ENCODE results near the gene APPBP2. TPM values are rescaled to one million over a fixed set of nuclear protein-coding genes. Genes with fewer than 3 reads are reported as not detected.

The APPBP2 gene
- total RNA-seq, 1 experiment from 2014 or later = 44.9 TPM

GRCh38 chr17:60403523-60403810, 122.6 kb downstream of the APPBP2 start:
- CTCF ChIA-PET = no interaction called here
- no peak overlapping the region for H3K27ac ChIP-seq (ENCODE audit: low read depth, low read length, poor library complexity, severe bottlenecking)

GRCh38 chr17:60401819-60402218, 124.2 kb downstream of the APPBP2 start:
- TF ChIP-seq CTCF (conservative IDR thresholded peaks at IDR 0.05; ENCODE audit: low read depth, low read length) (no peak), EZH2 (IDR thresholded peaks at IDR 0.05; ENCODE audit: borderline replicate concordance, low read depth, low read length, poor library complexity, severe bottlenecking) (no peak)
- Histone ChIP-seq H3K36me3 (ENCODE audit: insufficient read depth, low read length, poor library complexity, severe bottlenecking) (no peaks in the 10 kb centered on the region), H3K4me1 (ENCODE audit: insufficient read depth, low read length, poor library complexity, severe bottlenecking) (peaks cover 4% of the 10 kb centered on the region), H3K27me3 (replicated peaks; ENCODE audit: insufficient read depth, low read depth, low read length, poor library complexity) (no peaks in the 10 kb centered on the region), H3K27ac (ENCODE audit: low read depth, low read length, poor library complexity, severe bottlenecking) (no peak overlapping the region), H3K9me3 (ENCODE audit: low read depth, low read length, poor library complexity, severe bottlenecking) (no peaks in the 10 kb centered on the region), H3K4me3 (ENCODE audit: low read depth, low read length, poor library complexity, severe bottlenecking) (no peak overlapping the region)
- DNase-seq (ENCODE audit: low spot score) = no peak
- BruUV-seq (replicated peaks) = no TSS peak
- ChIA-PET CTCF (no interaction called here), POLR2A (ENCODE audit: low non-redundant PET) (no interaction called here)
- intact Hi-C loops (cut with micrococcal nuclease; ENCODE audit: unreplicated experiment) = no loop called here

More at GRCh38 chr17:60403523-60403810, 122.6 kb downstream of the APPBP2 start:
- Histone ChIP-seq H3K27me3 (replicated peaks; ENCODE audit: insufficient read depth, low read depth, low read length, poor library complexity) (no peaks in the 10 kb centered on the region), H3K9me3 (ENCODE audit: low read depth, low read length, poor library complexity, severe bottlenecking) (no peaks in the 10 kb centered on the region), H3K36me3 (ENCODE audit: insufficient read depth, low read length, poor library complexity, severe bottlenecking) (no peaks in the 10 kb centered on the region), H3K4me3 (ENCODE audit: low read depth, low read length, poor library complexity, severe bottlenecking) (no peak overlapping the region), H3K4me1 (ENCODE audit: insufficient read depth, low read length, poor library complexity, severe bottlenecking) (peaks cover under 1% of the 10 kb centered on the region)
- intact Hi-C loops (cut with micrococcal nuclease; ENCODE audit: unreplicated experiment) = no loop called here
- no peak for TF ChIP-seq EZH2 (IDR thresholded peaks at IDR 0.05; ENCODE audit: borderline replicate concordance, low read depth, low read length, poor library complexity, severe bottlenecking)
- TF ChIP-seq CTCF (conservative IDR thresholded peaks at IDR 0.05; ENCODE audit: low read depth, low read length) = no peak
- no TSS peak for BruUV-seq (replicated peaks)
- no peak for DNase-seq (ENCODE audit: low spot score)
- POLR2A ChIA-PET (ENCODE audit: low non-redundant PET) = no interaction called here

- DNase-seq (ENCODE audit: low spot score) = no peak
- TF ChIP-seq EZH2 (IDR thresholded peaks at IDR 0.05; ENCODE audit: borderline replicate concordance, low read depth, low read length, poor library complexity, severe bottlenecking) = no peak
- no peak for TF ChIP-seq CTCF (conservative IDR thresholded peaks at IDR 0.05; ENCODE audit: low read depth, low read length)
- H3K36me3 ChIP-seq (ENCODE audit: insufficient read depth, low read length, poor library complexity, severe bottlenecking) = no peaks in the 10 kb centered on the region
- intact Hi-C loops (cut with micrococcal nuclease; ENCODE audit: unreplicated experiment) = no loop called here
- peaks cover 15% of the 10 kb centered on the region for H3K4me1 ChIP-seq (ENCODE audit: insufficient read depth, low read length, poor library complexity, severe bottlenecking)
- no peak overlapping the region for H3K27ac ChIP-seq (ENCODE audit: low read depth, low read length, poor library complexity, severe bottlenecking)
- no peaks in the 10 kb centered on the region for H3K9me3 ChIP-seq (ENCODE audit: low read depth, low read length, poor library complexity, severe bottlenecking)
- no TSS peak for BruUV-seq (replicated peaks)
- ChIA-PET POLR2A (ENCODE audit: low non-redundant PET) (interaction anchor here (0.6 kb wide), 1 partner anchor 1064 kb away, joined by 10 read pairs; no protein-coding TSS in a partner anchor), CTCF (no interaction called here)
- no peak overlapping the region for H3K4me3 ChIP-seq (ENCODE audit: low read depth, low read length, poor library complexity, severe bottlenecking)
- no peaks in the 10 kb centered on the region for H3K27me3 ChIP-seq (replicated peaks; ENCODE audit: insufficient read depth, low read depth, low read length, poor library complexity)
These were observed 127.6 kb downstream of the APPBP2 start for GRCh38 chr17:60398227-60398959.
